ENCODE data around the gene RAB40C. TPM values are rescaled to one million over a fixed set of nuclear protein-coding genes. Genes with fewer than 3 reads are reported as not detected.
A peak's percentile ranks its signal among the peaks of the same experiment; 100 is the strongest.

Gene RAB40C
- total and polyA plus RNA-seq, 9 of the 15 experiments (the other 6 are each of a cell fraction or from before 2014, with no cell fraction given) = 0.17 to 23.4 (median 8.7) TPM

GRCh38 chr16:636206-637080 lies 46.6 kb downstream of the RAB40C start, which contains the start of gene METTL26 (continued):
- no peak for TF ChIP-seq NR4A1 (CRISPR knock-in tag; IDR thresholded peaks at IDR 0.05)
- 0 out of 2 replicates have a peak, but pooled peaks have one; percentile 34 for TF ChIP-seq NR4A1 (tag; IDR thresholded peaks at IDR 0.05)
- no peak for TF ChIP-seq ZNF354B (CRISPR knock-in tag; IDR thresholded peaks at IDR 0.05)
- TF ChIP-seq ZNF764 (CRISPR knock-in tag; IDR thresholded peaks at IDR 0.05; ENCODE audit: low read depth) = no peak
- 0 out of 2 replicates have a peak, but pooled peaks have one; percentile 62 for TF ChIP-seq ZNF431 (CRISPR knock-in tag; IDR thresholded peaks at IDR 0.05)
- TF ChIP-seq GTF3C2 (IDR thresholded peaks at IDR 0.05; ENCODE audit: borderline replicate concordance, extremely low read depth, insufficient read length) = peak; percentile 80
- peak; percentile 87 for TF ChIP-seq RB1 (IDR thresholded peaks at IDR 0.05; ENCODE audit: low read depth)
- TF ChIP-seq PCBP1 (IDR thresholded peaks at IDR 0.05; ENCODE audit: low read depth, low read length, poor library complexity, severe bottlenecking) = no peak
- TF ChIP-seq TCFL5 (CRISPR knock-in tag; conservative IDR thresholded peaks at IDR 0.05) = no peak
- no peak for TF ChIP-seq ZNF696 (CRISPR knock-in tag; conservative IDR thresholded peaks at IDR 0.05)
- no peak for TF ChIP-seq PRPF4 (IDR thresholded peaks at IDR 0.05; ENCODE audit: insufficient read depth, low read depth, low read length, poor library complexity, severe bottlenecking)
- no peak for TF ChIP-seq MEIS2 (IDR thresholded peaks at IDR 0.05; ENCODE audit: partially characterized antibody)
- TF ChIP-seq MAX (CRISPR knock-in tag; IDR thresholded peaks at IDR 0.05) = peak; percentile 96
- peak; percentile 92 for TF ChIP-seq ZBTB1 (CRISPR knock-in tag; IDR thresholded peaks at IDR 0.05; ENCODE audit: borderline replicate concordance, low read depth)
- TF ChIP-seq ZBTB33 (CRISPR knock-in tag; IDR thresholded peaks at IDR 0.05) = peak; percentile 43; the same call in 1 of the 2 replicates
- TF ChIP-seq HNRNPUL1 (IDR thresholded peaks at IDR 0.05; ENCODE audit: low read length) = no peak
- TF ChIP-seq RAD21 (CRISPR knock-in tag; conservative IDR thresholded peaks at IDR 0.05 in 1 of 2, IDR thresholded peaks at IDR 0.05 in 1 of 2) = peak; percentile 9 to 41; a peak in 2 of 4 replicates
- TF ChIP-seq E2F6 (IDR thresholded peaks at IDR 0.05; ENCODE audit: borderline replicate concordance in 1 of 2, extremely low read depth in 1 of 2, insufficient read depth in 1 of 2, insufficient read length in 1 of 2, low read depth in 1 of 2, low read length in 1 of 2, poor library complexity in 1 of 2, severe bottlenecking in 1 of 2) = peak; percentile 93 to 95
- no peak for TF ChIP-seq CBX8 (IDR thresholded peaks at IDR 0.05; ENCODE audit: borderline replicate concordance, extremely low read depth, low read depth, low read length, poor library complexity, severe bottlenecking)
